NCI-H2227 treated with DMSO at 0.1 percent for 48 hours (cell line): ENCODE measurements around the gene TMCO4.
"Not testable (repeated sequence)": the region's sequence is repeated elsewhere in the genome, so short reads cannot be mapped to it uniquely, and the experiment has no call there.

ENCODE experiments used
- DNase-seq: peaks from one replicate; lab custom pipeline; 2025; lab: John Stamatoyannopoulos, UW

Gene TMCO4

DNA sequence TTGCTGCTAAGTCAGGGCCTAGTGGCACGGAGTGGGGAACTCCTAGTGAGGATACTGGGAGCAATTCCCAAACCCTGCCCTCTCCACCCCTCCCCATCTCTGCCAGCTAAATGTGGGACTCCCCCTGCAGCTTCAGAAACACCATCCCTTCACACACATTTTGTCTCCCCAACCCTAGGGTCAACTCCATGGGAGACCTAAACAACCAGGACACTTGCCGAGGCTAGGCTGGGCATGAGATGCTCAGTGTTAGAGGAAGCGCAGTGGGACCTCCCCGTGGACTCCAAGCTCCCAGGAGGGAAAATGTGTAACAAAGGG is 13.9 kb upstream of the TMCO4 start:
- DNase-seq, result no peak

DNA sequence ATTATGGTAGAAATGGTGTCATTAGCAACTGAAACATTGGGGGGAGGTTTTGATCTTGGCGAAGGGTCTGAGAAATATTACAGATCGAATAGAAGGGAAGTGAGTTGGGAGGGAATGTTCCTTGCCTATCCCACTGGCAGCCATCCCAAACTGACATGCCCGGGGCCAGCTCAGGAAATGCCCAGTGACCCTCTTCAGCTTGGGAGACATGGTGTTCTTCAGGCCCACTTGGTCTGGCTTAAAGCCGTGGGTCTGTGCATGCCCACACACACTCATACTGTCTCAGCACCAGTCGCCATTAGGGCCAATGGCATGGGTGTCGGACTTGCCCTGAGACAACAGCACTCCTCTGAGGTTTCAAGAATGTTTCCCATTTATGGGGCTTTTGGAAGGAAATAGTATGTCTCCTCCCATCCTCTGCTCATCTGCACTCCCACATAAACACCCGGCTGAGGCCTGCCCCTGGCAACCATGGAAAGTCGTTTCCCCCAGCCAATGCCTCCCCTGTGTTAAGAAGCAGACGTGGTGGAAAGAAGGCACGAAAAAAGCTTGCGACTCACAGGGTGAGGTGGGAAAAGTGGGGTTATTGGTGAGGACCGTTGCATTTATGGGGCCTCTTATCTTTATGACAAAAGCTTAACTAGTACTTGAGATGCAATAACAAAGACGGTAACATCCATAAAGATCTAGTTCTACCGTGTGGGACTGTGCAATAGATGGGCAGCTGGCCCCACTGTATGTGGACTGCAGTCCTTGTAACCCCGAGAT is 13.3 kb upstream of the TMCO4 start:
- DNase-seq, result no peak

DNA sequence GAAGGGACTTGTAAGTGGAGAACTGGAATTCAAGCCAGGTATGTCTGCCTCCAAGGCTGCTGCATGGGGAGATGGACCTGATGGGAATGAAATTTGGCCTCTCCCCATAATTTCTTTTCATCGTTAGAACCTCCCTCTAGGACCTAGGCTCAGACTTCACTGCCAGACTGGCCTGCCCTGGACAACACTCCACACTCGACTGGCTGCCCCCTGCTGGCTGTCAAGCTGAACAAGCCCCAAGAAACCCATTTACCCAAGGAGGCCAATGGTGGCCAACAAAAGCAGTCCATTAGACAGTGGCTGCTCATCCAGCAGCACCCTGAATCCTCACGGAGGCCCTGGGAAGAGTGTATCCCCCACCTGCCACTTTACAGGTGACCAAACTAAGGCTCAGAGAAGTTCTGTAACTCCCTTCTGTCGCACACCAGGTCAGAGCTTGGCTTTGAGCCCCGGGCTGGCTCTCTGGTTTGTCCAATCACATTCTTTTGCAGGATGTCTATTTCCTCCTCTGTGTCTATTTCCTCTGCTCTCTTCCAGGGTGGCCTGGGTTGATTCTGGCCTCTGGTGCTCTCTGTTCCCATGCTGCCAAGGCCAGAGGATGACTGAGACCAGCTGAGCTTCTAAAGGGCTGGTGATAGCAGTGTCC is 11.6 kb upstream of the TMCO4 start:
- no peak for DNase-seq

DNA sequence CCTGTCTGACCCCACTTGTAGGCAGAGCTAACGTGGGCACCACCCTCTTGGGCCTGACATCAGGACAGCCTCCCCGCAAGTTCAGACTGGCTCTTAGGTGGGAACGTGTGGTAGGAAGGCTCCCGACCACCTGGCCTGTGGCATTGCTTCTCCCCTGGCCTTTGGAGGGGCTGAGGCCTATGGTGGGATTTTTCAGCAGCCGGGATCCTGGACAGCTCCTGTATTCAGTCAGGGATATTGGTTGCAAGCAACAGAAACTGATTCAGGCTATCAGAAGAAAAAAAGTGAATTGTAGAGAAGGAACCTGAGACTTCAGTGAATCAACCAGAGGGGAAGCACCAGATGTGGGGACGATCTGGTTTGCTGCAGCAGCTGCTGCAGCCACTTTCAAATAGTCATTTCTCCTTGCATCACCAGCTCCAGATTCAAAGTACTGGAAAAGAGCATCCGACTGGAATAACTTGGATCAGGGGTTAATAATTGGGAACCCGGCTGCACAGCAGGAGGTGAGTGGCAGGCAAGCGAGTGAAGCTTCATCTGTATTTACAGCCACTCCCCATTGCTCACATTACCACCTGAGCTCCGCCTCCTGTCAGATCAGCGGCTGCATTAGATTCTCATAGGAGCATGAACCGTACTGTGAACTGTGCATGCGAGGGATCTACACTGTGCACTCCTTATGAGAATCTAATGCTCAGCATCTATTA is 9.5 kb upstream of the TMCO4 start:
- DNase-seq, result peak; percentile 67

DNA sequence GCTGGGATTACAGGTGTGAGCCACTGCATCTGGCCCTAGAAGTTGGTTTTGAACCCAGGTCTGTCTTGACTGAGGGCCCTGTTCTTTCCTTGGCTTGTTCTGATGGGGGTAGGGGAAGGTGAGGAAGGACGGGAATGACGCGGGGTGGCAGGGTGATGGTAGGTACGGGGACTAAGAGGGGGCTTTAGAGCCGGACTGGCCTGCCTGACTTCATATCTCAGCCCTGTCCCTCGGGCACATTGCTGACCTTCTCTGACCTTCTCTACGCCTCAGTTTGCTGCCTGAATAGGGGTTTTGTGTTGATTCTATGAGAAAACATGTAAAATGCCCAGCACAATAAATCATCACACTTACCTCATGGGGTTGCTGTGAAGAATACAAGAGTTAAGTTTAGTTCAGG is 8.6 kb upstream of the TMCO4 start:
- no peak for DNase-seq

DNA sequence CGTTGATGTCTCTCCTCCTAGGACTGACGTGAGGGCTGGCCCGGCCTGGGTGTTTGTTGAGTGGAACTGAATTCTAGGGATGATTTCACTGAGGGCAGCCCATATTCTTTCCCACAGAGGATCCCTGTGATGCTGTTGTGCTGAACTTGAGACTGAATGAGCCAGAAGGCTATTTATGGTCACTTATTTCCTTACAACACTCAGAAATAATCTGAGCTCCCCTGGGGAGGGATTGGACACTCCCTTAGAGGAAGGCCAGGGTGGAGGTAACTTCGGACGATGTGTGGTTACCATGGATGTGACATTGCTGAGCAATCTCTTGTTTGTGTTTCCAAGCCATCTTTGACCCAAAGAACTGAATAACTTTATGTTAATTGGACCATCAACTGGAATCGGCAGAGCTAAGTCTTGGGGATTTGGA is 5.1 kb upstream of the TMCO4 start:
- DNase-seq, result no peak

DNA sequence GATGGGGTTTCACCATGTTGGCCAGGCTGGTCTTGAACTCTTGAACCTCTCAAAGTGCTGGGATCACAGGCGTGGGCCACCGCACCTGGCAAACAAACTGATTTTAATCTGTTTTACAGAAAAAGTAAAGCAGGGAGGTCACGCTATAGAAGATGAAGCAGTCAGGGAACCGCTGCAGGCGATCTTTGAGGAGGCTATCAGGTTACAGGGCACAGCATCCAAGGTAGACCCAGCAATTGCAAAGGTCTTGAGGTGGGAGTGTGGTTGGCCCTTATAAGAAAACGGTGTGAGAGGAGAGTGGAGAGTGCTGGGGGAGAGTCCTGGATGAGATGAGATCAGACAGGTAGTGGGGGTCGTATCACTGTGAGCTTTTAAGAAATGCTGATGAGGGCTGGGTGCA is 2.6 kb upstream of the TMCO4 start:
- no peak for DNase-seq

DNA sequence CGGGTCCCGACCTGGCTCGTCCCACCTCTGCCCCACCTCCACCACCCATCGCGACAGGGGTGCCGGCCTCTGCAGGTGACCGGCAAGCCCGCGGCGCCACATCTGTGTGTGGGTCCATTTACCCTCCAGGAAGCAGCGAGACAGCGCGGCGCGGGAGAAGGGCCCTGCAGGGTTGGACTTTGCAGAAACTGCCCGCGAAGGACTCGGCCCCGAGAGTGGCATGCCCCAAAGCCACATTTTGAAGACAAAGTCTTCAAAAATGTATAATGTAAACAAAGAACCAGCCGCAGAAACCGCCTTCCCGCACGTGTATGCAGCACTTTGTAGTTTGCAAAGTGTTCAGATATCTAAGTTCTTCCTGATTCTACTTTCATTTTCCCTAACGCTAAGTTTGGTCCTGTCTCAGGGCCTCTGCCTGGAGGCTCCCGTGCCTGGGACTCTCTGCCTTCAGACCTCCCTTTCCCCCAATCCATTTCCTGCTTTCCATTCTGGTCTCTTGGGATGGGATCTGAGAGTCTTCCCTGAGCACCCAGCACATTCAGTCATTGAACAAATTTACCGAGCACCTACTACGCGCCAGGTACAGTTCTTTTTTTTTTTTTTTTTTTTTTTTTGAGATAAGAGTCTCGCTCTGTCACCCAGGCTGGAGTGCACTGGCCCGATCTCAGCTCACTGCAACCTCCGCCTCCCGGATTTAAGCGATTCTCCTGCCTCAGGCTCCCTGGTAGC is 524 bp upstream of the TMCO4 start:
- DNase-seq, result peak; percentile 24

DNA sequence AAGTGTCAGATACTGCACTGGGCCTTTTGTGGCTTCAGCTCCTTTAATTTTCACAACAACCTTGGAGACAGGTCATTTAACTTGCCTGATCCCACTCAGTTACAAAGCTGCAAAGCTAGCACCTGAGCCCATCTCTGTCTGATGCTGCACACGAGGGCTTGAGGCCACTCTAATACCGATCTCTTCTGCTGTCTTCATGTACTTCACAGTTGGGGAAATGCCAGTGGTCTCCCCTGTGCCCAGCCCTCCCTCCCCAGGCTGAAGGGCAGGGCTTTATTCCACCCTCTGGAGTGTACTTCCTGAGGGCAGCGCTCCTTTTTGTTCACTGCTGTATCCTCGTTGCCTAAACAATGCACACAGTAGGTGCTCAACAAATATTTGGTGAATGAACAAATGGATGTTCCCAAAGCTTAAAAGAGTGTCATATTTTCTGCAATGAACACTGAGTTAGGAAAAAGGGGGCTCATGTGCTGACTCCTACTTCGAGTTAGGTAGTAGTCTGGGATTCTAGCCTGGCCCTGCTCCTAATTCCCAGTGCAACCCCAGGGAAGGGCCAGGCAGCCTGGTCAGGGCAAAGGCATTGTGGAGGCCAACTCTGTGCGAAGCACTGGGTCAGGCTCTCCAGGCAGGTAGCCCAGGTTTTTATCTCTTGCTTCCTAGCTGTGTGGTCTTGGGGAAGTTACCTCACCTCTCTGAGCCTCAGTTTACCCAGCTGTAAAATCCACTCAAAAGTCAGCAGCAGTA is 1.1 kb downstream of the TMCO4 start:
- no peak for DNase-seq

DNA sequence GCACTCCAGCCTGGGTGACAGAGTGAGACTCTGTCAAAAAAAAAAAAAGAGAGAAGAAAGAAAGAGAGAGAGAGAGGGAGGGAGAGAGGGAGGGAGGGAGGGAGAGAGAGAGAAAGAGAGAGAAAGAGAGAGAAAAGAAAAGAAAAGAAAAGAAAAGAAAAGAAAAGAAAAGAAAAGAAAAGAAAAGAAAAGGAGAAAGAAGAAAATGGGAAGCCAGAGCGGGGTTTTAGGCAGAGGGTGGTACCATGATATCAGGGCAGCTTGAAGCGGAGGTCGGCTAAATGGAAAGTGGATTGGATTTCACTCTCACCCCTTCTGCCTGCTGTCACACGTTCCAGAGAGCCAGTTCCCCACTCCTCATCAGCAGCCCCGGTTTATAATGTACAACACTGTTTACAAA is 1.9 kb downstream of the TMCO4 start:
- no peak for DNase-seq

DNA sequence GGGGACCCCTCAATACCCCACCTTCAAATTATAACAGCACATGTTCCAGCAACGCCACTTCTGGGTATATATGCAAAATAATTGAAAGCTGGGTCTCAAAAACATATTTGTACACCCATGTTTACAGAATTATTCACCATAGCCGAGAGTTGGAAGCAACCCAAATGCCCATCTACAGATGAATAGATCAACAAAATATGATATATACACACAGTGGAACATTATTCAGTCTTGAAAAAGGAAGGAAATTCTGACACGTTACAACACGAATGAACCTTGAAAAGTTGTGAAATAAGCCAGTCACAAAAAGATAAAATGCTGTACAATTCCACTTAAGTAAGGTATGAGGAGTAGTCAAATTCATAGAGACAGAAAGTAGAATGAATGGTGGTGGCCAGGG is 5.1 kb downstream of the TMCO4 start:
- DNase-seq, result no peak

DNA sequence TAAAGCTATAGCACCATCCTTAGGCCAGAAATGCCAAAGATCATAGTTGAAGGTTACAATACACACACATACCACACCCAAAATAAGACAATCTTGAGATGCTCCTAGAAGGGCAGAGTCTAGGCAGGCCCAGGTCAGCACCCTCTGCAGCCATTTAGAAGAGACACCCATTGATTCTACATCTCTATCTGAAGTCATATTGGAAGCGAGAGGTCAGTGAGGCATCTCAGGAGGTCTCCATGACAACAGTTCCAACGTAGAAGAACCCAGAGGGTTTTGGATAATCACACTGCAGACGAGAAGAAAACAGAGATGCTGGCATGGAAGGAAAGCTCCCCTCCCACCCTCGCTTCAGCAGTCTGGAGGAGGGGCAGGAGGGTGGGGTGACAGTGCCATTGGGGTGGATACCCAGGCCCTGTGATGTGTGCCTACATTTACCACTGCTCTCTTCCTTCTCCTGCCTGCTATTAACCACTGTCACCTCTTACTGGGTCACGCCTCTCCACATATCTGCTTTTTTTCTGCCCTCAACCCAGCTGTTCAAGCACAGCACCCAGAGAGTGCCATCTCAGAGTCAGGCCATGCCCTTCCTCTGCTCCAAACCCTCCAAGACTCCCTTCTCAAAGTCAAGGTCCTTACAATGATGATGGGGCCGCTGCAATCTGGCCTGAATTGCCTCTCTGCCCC is 6.2 kb downstream of the TMCO4 start:
- no peak for DNase-seq

DNA sequence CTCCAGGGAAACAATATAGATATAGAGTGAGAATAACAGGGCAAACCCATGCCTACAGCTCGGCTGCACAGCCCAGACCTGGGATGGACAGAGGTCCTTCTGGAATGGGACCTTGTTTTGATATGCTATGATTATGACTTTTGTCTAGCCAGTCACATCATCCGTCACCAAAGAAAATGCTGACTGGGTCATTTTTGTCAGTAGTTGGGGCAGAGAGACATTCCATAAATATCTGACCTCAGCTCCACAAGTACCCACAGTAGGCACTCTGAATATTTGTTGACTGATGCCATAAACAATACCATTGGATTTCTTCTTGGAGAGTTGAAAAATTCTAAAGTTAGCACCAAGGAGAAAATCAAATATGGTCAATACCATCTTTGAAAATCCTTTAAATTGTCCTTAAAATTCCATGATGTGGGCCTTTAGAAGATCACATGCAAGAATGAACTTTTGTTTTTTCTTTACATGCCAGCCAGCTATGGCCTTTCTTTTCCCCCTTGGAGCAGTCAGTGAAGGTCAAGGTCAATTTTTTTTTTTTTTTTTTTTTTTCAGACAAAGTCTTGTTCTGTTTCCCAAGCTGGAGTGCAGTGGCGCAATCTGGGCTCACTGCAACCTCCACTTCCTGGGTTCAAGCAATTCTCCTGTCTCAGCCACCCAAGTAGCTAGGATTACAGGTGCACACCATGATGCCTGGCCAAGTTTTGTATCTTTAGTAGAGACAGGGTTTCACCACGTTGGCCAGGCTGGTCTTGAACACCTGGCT is 7.3 kb downstream of the TMCO4 start:
- DNase-seq, result no peak

DNA sequence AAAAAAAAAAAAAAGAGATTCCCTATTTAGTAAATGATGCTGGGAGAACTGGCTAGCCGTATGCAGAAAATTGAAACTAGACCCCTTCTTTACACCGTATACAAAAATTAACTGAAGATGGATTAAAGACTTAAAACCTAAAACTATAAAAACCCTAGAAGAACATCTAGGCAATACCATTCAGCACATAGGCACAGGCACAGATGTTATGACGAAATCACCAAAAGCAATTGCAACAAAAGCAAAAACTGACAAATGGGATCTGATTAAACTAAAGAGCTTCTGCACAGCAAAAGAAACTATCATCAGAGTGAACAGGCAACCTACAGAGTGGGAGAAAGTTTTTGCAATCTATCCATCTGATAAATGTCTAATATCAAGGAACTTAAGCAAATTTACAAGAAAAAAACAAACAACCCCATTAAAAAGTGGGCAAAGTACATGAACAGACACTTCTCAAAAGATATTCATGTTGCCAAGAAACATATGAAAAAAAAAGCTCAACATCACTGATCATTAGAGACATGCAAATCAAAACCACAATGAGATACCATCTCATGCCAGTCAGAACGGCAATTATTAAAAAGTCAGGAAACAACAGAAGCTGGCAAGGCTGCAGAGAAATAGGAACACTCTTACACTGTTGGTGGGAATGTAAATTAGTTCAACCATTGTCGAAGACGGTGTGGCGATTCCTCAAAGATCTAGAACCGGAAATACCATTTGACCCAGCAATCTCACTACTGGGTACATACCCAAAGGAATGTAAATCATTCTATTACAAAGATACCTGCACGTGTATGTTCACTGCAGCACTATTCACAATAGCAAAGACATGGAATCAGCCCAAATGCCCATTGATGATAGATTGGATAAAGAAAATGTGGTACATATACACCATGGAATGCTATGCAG is 9.4 kb downstream of the TMCO4 start:
- DNase-seq, result not testable (repeated sequence)

DNA sequence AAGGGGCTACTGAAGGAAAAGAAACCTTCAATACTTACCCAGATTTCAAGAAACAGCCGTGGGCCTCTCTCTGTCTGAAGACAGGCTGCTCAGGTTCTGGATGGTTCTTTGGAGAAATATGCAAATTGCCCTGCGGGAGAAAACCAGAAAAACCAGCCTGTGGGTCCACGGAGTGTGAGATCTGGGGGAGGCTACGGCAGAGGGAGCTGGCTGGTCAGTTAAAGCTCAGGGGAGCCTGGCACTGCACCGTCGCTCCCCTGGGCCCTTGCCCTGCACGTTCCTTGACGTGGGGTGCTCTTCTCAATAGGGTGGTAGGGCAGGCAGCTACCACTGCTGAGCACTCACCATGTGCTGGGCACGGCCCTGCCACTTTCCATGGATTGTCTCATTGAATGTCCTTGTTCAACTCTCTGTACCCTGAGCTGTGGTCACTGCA is 12.7 kb downstream of the TMCO4 start:
- no peak for DNase-seq

DNA sequence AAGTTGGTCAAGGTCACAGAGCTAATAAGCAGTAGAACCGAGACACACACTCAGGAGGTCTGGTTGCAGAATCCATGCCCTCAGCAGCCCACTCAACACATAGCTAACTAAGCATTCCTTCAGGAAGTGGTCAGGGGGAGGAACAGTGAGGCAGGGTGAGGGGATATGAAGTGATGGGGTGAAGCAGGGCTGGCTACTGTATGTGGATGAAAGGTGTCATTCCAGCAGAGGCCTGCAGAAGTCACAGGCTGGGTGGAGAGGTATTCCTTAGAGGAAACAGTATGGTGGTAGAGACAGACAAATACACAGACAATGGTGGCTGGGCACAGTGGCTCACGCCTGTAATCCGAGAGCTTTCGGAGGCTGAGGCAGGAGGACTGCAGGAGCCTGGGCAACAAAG is 14.1 kb downstream of the TMCO4 start:
- DNase-seq, result no peak

DNA sequence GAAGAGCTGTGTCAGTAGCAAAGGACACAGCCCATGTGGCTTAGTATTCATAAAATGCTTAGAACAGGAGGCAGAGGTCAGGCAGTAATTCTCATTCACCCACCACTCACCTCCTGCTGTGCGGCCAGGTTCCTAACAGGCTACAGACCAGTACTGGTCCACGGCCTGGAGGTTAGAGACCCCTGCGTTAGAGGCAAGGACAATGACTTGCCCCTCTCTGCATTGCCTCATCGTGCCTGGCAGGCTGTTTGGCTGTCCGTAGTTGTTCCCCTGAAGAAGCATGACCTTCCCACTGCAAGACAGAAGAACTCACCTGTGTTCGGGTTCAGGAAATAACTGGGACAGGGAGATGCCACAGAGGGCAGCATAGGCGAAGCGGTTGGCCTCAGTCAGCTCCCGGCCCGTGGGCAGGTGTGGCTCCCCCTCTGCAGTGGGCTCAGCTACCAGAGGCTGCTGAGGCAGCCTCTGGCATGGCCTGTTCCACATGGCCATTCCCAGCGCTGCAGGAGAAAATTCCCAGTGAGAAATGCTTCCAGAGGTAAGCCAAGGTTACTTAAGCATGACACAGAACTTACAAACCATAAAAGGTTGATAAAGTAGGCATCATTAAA is 19.3 kb downstream of the TMCO4 start:
- no peak for DNase-seq

DNA sequence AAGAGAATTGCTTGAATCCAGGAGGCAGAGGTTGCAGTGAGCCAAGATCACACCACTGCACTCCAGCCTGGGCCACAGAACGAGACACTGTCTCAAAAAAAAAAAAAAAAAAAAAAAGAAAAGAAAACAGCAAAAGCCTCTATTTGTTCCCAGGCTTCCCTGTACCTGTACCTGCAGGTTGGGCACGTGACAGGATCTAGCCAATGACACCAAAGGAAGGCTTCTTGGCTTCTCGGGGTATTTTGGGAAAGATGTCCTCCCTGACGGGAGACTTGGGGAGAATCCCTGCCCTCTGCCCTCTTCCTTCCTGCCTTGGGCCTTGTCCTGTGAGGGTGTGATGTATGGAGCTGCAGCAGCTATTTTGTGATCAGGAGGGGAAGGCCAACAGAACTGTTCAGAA is 22.8 kb downstream of the TMCO4 start:
- no peak for DNase-seq

DNA sequence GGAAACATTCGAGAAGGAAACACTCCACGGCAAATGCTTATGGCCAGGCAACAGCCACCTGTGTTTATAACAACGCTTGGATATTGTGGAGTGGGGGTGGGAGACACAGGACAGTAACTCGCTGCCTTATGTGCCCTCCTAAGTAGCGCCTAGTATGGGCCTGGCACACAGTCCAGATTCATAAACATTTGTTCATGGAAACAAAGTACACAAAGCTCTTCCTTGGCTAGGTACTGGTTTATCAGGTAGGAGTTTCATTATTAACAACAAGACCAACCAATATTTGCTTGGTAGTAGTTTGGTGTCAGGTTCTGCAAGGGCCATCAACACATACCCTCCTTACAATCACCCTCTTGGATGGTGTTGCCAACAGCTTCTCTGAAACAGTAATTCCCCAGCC is 23.4 kb downstream of the TMCO4 start:
- DNase-seq, result no peak
